Tibial nerve (tissue), 4 donors: Measurements from ENCODE around the gene RPL5. TPM values are rescaled to one million over a fixed set of nuclear protein-coding genes. Genes with fewer than 3 reads are reported as not detected.

Source experiments
- DNase-seq, 2 donors: peaks; one replicate each; pipeline ENCODE4 v3.0.0-alpha.2; 2019; ENCODE audit warnings: low spot score in 2 of 2
- H3K27ac ChIP-seq, 4 donors: fragments of 200-600 bp; sonication (generic) in 3 of 4; one replicate each; pipeline ENCODE4 v1.5.1; 2017 to 2019; ENCODE audit warnings: mild to moderate bottlenecking in 1 of 4
- H3K27me3 ChIP-seq, 2 donors: fragments of 200-600 bp; sonication (generic) in 1 of 2; one replicate each; pipeline versions ENCODE4 v1.5.1 to v1.6.0; 2017 to 2019
- H3K36me3 ChIP-seq, 3 donors: fragments of 200-600 bp; sonication (generic); one replicate each; pipeline ENCODE4 v1.5.1; 2018 to 2019
- H3K4me1 ChIP-seq, 4 donors: fragments of 200-600 bp; sonication (generic) in 3 of 4; one replicate each; pipeline ENCODE4 v1.5.1; 2017 to 2019
- H3K4me3 ChIP-seq, 4 donors: fragments of 200-600 bp; sonication (generic) in 3 of 4; one replicate each; pipeline ENCODE4 v1.5.1; 2017 to 2019; ENCODE audit warnings: mild to moderate bottlenecking in 1 of 4, moderate library complexity in 1 of 4
- H3K9me3 ChIP-seq, 4 donors: fragments of 200-600 bp; sonication (generic) in 3 of 4; one replicate each; pipeline ENCODE4 v1.5.1; 2017 to 2019
- EP300 ChIP-seq, 2 donors: sonication (generic); formaldehyde crosslinking; IDR thresholded peaks; one replicate each; pipeline ENCODE4 v1.6.1; 2017; ENCODE audit warnings: antibody characterized with exemption in 2 of 2, mild to moderate bottlenecking in 1 of 2
- POLR2A ChIP-seq, 2 donors: fragments of 450-650 bp; IDR thresholded peaks; one replicate each; pipeline ENCODE4 v1.6.1; 2017; ENCODE audit warnings: antibody characterized with exemption in 2 of 2, mild to moderate bottlenecking in 2 of 2, moderate library complexity in 2 of 2
- WGBS, 2 donors: methylation state at CpG; one replicate each; pipeline ENCODE4 v1.1.5; 2018; 5-methylcytosine and 5-hydroxymethylcytosine counted together
- small RNA-seq: library from RNA; depleted of rRNA; stranded (forward); fragments of <200 nt; gene quantifications from one replicate; pipeline ENCODE3, GENCODE V24; 2016
- total RNA-seq, 4 donors: library from RNA; depleted of rRNA; stranded (reverse); fragments of >200 nt; gene quantifications; one replicate each; pipeline ENCODE4 v1.1.0, GENCODE V29; 2016
- TF ChIP-seq, protein P1 (sequence below), 5 experiments: fragments of 200-600 bp in 3 of 5; fragments of 450-650 bp in 2 of 5; sonication (generic) in 3 of 5; IDR thresholded peaks; one replicate each; pipeline ENCODE4 v1.5.1; 2016 to 2019; ENCODE audit warnings: antibody characterized with exemption in 5 of 5, mild to moderate bottlenecking in 3 of 5, moderate library complexity in 2 of 5

Gene RPL5
- total RNA-seq, 4 donors from 2014 or later = 1,387 to 1,574 (median 1,436) TPM

DNA sequence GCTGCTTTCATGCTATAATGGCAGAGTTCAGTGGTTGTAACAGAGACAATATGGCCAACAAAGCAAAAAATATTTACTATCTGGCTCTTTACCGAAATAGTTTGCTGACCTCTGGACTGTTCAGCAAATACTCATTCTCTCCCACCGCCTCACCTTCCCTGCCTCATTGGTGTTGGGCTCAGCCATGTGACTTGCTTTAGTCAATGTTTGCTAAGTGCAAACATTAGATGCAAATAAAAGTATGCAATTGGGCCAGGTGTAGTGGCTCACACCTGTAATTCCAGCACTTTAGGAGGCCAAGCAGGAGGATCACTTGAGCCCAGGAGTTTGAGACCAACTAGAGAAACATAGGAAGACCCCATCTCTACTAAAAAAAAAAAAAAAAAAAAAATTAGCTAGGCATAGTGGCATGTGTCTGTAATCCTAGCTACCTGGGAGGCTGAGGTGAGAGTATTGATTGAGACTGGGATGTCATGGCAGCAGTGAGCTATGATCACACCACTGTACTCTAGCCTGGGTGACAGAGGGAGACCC lies 55.1 kb downstream of the RPL5 start:
- 83 to 88% methylated on average over 2 of the region's 2 CpGs for WGBS, 2 donors
- Histone ChIP-seq H3K27me3 (no peaks in the 10 kb centered on the region), H3K27ac (no peak overlapping the region), H3K4me3 (no peak overlapping the region), H3K36me3 (no peaks in the 10 kb centered on the region), H3K4me1 (peaks cover 0 to 10% (median 0%) of the 10 kb centered on the region in 4 donors), H3K9me3 (peaks cover 0 to 14% (median 0%) of the 10 kb centered on the region in 4 donors)
- no peak for DNase-seq
- TF ChIP-seq, protein P1, sequence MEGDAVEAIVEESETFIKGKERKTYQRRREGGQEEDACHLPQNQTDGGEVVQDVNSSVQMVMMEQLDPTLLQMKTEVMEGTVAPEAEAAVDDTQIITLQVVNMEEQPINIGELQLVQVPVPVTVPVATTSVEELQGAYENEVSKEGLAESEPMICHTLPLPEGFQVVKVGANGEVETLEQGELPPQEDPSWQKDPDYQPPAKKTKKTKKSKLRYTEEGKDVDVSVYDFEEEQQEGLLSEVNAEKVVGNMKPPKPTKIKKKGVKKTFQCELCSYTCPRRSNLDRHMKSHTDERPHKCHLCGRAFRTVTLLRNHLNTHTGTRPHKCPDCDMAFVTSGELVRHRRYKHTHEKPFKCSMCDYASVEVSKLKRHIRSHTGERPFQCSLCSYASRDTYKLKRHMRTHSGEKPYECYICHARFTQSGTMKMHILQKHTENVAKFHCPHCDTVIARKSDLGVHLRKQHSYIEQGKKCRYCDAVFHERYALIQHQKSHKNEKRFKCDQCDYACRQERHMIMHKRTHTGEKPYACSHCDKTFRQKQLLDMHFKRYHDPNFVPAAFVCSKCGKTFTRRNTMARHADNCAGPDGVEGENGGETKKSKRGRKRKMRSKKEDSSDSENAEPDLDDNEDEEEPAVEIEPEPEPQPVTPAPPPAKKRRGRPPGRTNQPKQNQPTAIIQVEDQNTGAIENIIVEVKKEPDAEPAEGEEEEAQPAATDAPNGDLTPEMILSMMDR (IDR thresholded peaks at IDR 0.05) = no peak
- TF ChIP-seq EP300 (IDR thresholded peaks at IDR 0.05) = no peak
- TF ChIP-seq POLR2A (IDR thresholded peaks at IDR 0.05) = no peak

DNA sequence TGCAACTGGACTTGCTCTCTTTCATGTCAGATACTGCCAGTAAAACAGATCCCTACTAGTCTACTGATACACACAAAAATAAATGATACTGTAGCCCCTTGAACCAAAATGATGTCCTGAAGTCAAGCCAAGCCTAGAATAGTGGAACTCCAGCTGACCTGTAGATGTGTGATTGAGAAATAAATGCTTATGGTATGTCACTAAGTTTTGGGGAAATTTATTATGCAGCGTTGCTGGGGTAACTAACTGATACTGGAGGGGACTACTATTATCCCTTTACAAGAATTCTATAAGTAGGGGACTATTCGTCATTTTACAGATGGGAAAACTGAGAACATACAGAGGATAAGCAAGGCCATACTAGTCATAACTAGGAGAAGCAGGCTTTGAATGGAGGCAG lies 55.6 kb downstream of the RPL5 start:
- H3K36me3 ChIP-seq = no peaks in the 10 kb centered on the region
- no peaks in the 10 kb centered on the region for H3K27me3 ChIP-seq
- TF ChIP-seq, protein P1 (IDR thresholded peaks at IDR 0.05) = no peak
- TF ChIP-seq POLR2A (IDR thresholded peaks at IDR 0.05) (no peak), EP300 (IDR thresholded peaks at IDR 0.05) (no peak)
- no peak overlapping the region for H3K27ac ChIP-seq
- no peak overlapping the region for H3K4me3 ChIP-seq
- peaks cover 0 to 14% (median 0%) of the 10 kb centered on the region in 4 donors for H3K9me3 ChIP-seq
- WGBS, 2 donors = 95 to 100% methylated on average over 2 of the region's 2 CpGs
- DNase-seq = no peak
- peaks cover 0 to 10% (median 0%) of the 10 kb centered on the region in 4 donors for H3K4me1 ChIP-seq

Small RNA genes within 50 kb of the gene (small RNA-seq; reads per million reads assigned to genes)
- not detected for gene RF00432
- 13.6 reads per million, percentile 91 among the genes with 10 or more reads in this experiment for gene SNORA66
- not detected for gene SNORD21

Other genes starting within 250 kb of the RPL5 start
- gene EVI5, start 46.9 kb upstream of the RPL5 start, total RNA-seq = 10 to 100 TPM; 48.7 to 70.7 (median 50.8) TPM
- gene DIPK1A, start 129.4 kb downstream of the RPL5 start, total RNA-seq = 1 to 10 TPM; 3.1 to 6.9 (median 4.7) TPM
- 10 to 100 TPM; 13.3 to 21.4 (median 17.8) TPM for gene MTF2, start 247.2 kb downstream of the RPL5 start, total RNA-seq